ENCODE data around the gene MEA1.

MEA1 gene

DNA sequence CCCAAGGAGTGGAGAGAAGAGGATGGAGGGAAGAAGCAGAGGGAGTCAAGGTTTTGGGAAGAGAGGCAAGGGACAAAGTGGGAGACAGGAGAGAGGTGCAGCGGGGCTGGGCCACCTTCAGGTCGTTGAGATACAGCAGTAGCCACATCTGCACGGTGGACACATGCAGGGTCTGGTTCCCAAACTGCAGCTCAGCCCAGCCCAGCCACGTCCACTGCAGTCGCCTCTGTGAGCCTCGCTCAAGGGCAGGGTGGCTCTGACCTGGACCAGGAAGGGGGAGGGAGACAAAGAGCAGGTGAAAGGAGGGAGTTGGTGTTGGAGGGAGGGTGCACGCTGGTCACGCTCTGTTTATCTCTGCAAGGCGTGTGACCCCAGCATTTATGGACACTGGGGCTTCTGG, 25.0 kb upstream of the MEA1 start:
- no peak for DNase-seq (ENCODE audit: low spot score)

DNA sequence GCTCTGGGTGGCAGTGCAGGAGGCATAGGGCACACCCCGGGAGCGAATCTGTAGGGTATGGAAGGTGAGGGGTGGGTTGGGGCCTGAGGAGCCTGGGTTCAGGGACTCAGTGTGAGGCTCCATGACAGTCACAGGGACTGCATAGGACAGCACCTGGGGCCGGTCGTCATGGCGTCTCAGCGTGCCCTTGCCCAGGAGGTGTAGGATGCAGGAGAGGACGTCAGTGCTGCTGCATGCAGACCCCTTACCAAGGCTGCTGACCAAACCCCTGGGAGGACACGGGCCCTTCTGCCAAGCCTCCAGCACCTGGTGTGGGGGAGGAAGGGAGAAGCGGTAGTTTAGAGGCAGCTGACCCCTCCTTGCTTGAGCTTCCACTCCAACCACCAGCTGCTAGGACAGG, 24.0 kb upstream of the MEA1 start:
- DNase-seq (ENCODE audit: low spot score), result no peak

DNA sequence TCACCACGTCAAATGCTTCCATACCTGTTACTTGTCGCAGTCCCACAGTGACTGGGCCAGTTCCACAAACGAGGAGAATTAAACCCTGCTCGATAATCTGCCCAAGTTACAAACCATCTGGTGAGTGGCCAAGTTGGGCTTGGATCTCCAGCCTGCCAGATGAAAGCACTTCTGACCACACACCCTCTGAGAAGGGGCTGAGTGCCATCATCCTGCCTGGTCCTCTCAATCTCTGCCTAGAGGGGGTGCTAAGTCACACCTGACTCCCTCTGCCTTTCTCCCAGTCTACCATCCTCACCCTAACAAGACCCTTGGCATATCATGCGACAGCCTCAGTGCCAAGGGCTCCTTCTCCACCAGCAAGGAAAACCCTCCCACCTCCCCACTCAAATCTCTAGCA, 23.5 kb upstream of the MEA1 start:
- DNase-seq (ENCODE audit: low spot score), result no peak

DNA sequence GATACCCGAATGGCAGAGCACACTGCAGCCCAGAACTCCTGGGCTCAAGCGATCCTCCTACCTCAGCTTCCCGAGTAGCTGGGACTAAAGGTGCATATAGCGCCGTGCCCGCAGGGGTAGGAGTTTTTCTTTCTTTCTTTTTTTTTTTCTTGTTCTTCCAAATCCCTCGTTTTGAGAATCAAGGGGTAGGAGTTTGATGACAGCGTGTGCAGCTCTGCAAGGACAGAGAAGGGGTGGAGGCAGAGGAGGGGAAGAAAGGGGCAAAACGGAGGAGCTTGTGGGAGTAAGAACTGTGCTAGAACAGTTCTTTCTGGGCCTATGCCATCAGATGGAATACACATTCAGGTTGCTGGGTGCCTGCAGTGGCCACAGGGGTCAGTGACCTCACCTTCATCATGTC, 23.0 kb upstream of the MEA1 start:
- DNase-seq (ENCODE audit: low spot score), result no peak

DNA sequence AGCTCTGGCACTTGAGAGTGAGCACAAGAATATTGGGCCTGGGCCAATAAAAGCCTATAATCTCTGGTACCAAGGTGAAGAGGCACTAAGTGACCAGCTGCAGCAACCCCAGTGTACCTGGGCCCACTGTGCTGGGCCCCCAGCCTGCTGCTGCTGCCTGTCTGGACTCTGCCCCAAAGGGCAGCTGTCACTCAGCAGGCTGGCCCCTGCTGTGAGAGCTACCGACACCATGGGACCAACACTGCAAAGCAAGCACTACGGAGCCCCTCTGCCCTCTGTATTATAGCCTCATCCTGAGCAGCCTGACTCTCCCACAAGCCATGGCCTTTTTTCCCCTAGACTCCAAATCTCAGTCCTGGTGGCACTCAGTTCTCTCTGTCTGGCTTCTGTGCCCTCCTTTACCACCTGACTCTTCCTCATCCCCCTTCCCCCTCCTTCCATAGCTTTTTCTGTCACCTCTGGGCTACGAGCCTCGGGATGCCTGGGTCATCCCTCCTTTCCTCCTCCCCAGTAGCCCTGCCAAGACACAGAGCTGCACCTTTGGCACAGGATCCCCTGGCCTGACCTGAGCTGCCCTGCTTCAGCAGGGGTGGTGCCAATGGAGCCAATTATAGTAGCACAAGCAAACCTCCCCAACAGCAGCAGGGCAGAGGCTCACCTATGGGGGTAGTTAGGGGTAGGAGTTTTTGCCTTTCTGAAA, 21.9 kb upstream of the MEA1 start:
- DNase-seq (ENCODE audit: low spot score), result no peak

DNA sequence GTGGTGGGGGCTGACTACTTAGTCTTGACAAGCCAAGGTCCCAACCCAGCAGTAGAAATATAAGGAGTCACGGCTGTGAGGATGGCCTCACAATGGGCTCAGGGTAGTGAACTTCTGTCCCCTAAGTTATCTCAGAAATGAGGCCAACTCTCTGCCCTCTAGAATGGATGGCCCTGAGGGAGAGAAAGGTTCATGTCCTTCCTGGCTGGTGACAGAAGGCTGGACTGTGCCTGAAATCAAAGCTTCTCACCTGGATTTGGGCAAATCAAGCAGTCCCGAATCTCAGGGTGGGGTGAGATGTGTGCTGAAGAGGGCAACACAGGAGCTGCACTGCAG, 20.4 kb upstream of the MEA1 start:
- DNase-seq (ENCODE audit: low spot score), result no peak

DNA sequence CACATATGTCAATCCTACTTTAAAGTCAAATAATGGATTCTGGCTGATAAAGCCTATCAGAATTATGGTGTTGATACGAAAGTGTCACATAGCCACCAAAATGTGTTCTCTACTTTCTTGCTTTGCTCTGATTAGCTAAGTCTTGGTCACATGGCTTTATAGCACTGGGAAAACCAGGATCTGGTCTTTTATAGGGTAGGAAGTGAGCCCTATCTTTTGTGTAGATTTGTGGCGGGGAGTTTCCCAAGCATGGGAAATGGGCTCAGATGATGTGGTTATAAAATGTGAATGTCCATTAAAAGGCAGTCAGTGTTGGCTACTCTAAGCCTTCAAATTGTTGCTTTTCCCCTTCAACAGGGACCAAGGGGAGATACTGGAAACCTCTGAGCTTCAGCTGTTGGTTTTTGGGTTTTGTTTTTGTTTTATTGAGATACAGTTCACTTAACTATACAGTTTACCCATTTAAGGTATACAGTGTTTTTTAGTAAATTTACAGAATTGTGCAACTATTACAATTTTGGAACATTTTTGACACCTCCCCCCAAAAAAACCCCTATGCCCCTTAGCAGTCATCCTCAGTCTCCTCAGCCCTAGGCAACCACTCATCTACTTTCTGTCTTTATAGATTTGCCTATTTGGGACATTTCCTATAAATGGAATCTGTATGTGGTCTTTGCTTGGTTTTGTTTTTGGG, 19.9 kb upstream of the MEA1 start:
- DNase-seq (ENCODE audit: low spot score), result no peak

DNA sequence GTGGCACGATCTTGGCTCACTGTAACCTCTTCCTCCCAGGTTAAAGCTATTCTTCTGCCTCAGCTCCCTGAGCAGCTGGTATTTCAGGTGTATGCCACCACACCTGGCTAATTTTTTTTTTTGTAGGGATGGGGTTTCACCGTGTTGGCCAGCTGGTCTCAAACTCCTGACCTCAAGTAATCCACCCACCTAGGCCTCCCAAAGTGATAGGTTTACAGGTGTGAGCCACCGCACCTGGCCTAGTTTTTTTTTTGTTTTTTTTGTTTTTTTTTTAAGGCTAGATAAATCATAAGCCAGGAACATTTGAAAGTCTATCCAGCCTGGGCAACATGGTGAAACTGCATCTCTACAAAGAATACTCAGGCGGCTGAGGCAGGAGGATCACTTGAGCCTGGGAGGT, 18.6 kb upstream of the MEA1 start:
- no peak for DNase-seq (ENCODE audit: low spot score)

DNA sequence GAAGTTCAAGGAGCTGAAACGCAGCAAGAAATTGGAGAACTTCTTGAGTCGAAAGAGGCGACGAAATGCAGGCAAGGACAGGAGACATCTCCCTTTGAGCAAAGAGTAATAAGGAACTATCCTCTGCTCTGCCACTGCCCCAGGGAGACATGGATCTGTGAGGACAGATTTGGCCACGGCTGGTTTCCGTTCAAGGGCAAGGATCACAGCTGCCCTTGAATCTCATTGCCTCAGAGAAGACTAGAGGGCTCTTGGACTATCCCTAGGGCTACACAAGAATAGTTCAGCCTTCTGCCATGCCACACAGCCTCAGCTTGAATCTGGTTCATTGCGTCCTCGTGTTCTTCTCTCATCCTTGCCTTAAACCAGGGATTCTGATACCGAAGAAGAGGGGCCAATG, 15.4 kb upstream of the MEA1 start:
- DNase-seq (ENCODE audit: low spot score), result no peak

DNA sequence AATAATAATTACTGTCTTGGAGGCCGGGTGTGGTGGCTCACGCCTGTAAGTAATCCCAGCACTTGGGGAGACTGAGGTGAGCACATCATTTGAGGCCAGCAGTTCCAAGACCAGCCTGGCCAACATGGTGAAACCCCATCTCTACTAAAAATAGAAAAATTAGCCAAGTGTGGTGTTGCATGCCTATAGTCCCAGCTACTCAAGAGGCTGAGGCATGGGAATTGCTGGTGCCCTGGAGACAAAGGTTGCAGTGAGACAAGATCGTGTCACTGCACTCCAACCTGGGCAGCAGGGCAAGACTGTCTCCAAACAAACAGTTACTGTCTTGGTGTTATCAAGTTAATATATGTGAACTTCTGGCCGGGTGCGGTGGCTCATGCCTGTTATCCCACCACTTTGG, 12.6 kb upstream of the MEA1 start:
- DNase-seq (ENCODE audit: low spot score), result no peak

DNA sequence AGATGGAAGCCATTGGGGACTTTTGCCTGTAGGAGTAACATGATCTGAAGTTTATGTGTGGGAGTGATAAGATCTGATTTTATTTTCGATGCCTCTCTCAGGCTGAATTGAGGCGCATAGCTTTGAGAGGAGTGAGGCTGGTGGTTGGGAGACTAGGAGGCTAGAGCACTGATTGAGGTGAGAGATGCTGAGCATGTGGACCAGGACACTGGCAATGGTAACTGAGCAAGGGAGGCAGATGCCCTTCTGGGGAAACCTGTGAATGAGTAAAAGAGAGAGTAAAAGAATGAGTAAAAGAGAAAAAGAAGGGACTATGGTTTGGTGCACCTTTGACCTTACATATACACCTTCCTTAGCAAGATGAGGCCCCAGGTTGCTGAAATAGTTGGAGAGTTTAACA, 10.7 kb upstream of the MEA1 start:
- no peak for DNase-seq (ENCODE audit: low spot score)

DNA sequence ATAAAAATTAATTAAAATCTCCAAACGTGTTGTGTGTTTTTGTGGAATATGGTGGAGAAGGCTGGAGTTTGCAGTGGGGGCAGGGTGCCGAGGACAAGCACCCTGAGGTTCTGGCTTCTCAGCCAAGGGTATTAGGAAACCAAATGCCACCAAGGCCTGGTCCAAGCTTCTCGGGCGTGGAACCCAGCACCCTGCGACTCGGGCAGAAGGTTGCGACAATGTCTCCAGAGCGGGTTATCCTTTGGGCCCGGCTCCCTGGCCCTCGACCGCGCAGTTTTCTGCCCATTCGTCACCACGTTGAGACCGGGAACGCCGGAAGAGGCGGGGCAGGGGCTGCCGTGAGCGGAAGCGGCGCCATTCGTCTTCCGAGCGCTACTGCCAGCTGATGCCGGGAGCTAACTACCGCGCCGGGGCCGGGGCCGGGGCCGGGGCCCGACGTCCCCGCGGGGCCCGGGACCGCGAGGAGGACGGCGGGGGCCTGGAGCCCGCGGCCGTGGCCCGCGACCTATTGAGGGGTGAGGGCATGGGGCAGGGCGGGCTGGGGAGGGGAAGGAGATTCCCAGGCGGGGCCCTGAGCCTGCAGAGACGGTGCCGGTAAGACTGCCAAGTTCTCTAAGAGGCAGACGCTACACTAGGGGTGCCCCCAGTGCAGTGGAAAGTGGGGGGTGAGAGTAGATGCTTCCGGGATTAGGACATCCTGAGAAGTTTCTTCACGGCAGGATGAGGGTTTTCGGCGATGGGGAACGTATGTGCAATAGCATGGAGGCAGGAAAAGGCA, 7.7 kb upstream of the MEA1 start, which contains the start of gene RRP36:
Gene RRP36 (plus strand): TSS at position 354 of the 778 bp plus-strand sequence. CDS start 32 bp downstream, at position 386.
- DNase-seq (ENCODE audit: low spot score), result peak; percentile 79

DNA sequence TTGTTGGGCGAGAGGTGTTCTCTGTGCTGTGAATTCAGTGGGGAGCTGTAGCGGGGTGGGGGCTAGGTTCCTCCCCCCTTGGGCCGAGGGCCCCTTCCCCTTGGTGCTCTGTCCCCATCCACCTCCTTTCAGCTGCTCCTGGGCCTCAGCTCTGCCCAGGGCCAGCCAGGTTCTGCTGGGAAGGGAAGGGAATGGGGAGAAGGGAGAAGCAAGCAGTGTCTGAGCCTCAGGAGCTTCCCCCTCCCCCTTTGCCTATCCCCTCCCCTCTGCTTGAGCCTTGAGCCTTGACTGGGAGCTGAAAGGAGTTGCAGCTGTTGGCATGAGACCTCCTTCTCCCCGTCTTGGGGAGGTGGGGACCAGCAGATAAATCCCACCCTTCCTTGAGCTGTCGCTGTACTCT, 7.1 kb upstream of the MEA1 start:
- DNase-seq (ENCODE audit: low spot score), result no peak

DNA sequence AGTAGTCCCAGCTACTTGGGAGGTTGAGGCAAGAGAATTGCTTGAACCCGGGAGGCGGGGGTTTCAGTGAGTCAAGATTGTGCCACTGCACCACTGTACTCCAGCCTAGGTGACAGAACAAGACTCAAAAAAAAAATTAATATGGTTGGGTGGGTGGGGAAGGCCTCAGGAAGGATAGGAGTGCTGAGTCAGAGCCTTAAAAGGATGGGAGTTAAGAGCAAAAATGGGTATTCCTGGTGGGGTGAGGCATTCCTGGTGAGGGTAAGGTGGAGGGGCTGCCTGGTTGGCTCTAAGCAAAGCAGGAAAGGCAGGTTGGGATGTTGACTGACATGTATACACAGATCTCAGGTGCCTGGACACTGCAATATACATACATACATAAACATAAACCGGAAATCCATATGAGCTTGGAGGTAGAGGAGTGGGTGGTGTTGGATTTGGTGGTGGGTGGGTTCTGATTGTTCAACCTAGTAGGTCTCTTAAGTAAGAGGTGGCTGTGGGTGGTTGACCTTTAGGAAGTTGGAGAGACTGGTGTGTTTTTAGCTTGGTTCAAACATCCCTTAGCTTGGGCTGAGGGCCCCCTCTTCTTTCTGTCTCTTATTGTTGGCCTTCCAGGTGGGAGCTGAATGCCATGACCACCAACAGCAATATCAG, 6.4 kb upstream of the MEA1 start:
- no peak for DNase-seq (ENCODE audit: low spot score)

DNA sequence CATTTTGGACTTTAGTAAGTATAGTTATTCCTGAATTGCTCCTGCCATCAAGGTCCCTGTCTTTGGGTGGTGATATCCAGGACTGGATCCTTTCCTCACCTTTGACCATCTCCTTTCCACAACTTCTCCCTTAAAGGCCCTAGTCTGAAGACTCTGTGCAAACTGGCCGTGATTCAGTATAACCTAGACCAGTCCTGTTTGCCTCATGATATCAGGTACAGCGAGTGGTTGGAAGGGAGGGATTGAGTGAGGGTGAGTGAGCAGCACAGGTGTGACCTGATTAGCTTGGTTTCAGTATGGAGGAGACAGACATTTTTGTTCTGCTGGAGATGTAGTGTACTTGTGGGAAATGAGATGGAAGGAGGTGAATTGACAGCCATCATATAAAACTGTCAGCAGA, 5.4 kb upstream of the MEA1 start:
- no peak for DNase-seq (ENCODE audit: low spot score)

DNA sequence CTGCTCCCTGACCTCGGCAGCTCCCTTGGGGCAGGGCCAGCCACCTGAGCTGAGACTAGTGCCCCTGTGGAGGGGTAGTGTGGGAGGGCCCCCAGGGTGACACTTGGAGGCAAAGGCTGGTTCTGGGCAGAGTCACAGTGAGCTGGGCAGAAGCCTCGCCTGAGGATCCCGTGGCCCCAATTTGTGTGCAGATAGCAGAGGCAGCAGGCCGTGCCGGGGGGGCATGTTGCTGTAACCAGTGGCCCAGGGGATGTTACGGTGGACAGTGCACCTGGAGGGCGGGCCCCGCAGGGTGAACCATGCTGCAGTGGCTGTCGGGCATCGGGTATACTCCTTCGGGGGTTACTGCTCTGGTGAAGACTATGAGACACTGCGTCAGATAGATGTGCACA, 3.2 kb upstream of the MEA1 start:
- DNase-seq (ENCODE audit: low spot score), result no peak

DNA sequence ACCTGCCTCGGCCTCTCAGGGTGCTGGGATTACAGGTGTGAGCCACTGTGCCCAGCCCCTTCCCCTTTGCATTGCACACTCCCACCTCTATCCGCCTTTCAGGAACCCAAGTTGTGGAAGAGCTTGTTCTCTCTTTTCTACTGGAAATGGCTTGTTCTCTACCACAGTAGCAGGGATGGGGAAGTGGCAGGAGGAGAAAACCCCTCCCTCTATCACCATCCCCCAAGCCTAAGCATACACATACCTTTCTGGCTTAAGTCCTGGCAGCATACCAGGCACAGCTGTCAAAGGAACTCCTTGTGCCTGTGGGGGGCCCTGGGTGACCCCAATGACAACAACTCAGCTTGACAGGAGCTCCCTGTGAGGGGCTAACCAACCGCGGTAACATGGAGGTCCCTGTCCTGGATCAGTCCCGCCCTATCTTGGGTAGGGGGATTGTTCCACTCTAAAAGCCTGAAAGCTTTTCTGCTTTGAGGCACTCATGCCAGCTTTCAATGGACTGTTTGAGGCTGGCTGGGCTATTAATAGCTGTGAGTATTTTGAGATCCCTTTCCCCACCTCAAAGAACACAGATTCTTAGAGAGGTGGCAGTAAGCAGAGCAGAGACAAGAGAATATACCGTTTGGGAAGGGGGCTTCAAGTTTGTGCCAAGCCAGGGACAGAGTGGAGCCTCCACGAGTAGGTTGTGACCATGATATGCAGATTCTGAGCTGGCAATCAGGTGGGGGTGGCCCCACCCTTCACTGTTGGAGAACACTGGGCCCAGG, 2.6 kb upstream of the MEA1 start:
- DNase-seq (ENCODE audit: low spot score), result no peak

DNA sequence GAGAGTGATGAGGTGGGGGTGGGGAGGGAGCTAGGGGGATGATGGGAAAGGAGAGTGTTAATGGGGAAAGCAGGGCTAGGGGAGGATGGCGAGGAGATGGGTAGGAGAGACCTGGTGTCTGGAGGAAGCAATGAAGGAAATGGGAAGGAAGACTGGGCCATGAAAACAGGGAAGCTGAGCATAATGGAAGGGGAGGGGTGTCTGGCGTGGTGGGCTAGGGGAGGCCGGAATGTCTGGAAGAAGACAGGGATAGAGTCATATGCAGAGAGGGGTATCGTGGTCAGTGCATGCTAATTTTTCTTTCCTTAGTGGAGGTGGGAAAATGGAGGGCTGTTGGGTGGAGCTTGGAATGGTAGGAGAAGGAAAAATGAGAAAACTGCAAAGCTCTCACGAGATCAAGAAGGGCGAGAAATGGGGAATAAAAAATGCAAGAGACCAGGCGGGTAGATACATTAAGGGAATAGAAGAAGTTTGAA, 726 bp upstream of the MEA1 start:
- no peak for DNase-seq (ENCODE audit: low spot score)

DNA sequence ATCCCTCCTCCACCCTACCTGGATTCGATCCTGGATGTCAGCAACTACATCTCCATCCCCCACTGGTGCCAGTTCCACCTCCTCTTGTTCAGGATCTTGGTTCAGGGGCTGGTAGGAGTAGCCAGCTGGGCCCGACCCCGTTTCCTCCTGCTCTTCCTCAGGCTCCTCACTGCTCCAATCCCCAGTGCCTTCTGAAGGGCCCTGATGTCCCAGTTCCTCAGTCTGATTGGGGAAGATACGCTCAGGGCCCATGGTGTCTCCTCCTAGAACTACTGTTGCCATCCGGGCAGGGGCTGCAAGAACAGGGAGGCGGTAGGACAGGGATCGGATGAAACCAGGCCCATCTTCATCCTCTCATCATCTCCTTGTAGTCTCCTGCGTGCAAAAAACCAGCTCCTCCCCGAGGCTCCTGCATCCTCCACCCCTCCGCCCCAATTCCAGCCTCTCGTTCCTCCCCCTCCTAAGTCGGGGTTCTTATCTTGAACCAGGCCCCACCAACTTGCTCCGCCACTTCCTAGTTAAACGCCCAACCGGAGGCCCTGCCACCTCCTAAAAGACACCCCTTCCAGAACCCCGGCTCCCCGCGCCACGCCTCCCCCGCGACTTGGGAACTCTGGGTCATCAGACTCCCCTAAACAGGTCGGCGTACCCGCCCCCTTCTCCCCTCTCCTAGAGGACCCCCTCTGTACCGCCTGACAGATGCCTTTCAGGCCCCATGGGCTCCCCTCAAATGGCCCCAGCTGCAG, 476 bp downstream of the MEA1 start:
- DNase-seq (ENCODE audit: low spot score), result peak; percentile 25

DNA sequence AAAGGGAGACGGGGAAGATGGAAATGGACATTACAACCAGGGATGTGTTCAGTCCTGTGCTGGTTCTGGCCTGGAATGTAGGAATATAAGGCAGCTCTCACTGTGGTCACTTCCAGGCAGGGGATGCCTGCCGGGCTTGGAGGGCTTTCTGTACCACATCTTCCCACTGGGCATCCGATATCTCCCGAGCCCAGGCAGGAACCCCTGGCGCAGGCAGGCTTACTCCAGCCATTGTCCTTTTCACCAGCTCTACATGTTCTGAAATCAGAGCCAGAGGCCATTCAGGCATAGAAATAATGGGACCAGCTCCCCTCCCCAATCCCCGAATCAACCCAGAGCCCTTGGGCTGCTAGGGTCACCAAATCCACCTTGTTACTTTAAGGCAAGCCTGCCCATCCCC, 1.4 kb downstream of the MEA1 start:
- no peak for DNase-seq (ENCODE audit: low spot score)

DNA sequence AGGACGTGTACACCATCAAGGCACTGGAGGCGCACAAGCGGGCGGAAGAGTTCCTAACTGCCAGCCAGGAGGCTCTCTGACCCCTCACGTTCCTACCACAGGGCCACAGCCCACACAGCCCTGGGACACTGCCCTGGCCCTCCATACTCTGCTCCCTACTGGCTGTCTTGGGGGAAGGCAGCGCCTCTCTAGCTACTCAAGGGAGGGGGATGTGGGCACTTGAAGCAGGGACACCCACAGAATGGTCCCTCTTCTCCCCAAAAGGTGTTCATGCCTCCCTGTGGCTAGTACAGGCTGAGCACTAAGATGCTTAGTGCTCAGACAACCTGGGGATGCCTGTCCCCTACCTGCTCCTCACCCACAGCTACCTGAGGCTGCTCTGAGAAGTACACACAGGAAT, 2.5 kb downstream of the MEA1 start:
- DNase-seq (ENCODE audit: low spot score), result no peak
